NCI-H2081 treated with DMSO at 0.1 percent for 48 hours (cell line): ENCODE measurements around the gene INF2.
"Not testable (repeated sequence)": the region's sequence is repeated elsewhere in the genome, so short reads cannot be mapped to it uniquely, and the experiment has no call there.

Experiments used
- DNase-seq: peaks from one replicate; lab custom pipeline; 2025; lab: John Stamatoyannopoulos, UW

The INF2 gene

DNA sequence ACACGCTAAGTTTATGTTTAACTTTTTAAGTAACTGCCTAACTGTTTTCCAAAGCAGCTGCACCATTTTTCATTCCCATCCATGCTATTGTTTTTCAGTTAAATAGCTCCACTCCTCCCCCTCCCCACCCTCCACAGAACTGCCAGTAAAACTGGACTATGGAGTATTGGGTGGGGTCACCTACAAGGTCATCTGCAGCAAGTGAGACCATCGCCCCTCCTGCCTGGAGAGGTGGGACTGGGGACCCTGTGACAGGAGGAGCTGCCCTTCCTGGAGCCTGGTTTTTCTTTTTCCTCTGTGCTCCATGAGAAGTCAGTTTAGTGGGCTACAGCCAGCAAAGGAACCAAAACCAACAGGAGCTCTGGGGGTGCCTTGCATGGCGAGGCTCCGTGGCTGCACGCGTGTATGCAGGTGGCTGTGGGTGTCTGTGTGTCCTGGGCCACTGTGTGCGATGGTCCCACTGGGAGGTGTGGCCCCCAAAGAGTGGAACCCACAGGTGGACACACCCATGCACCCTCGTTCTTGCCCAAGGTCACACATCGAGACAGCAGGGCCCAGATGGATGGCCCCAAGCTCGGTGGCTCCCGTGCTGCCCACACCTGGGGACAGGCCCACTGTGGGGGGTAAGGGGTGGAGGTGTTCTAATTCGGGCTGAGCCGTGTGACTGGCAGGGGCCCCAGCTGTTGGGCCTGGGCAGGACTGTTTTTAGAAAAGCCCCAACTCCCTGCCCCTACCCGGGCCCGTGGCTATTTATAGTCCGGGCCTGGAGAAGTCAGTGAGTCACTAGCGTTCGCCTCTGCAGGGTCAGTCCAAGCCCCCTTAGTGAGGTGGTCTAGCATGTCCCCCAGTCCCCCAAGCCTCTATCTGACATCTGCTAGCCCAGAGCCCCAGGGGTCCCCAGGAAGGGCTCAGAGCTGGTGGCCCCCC is 32.4 kb downstream of the INF2 start:
- DNase-seq: no peak

DNA sequence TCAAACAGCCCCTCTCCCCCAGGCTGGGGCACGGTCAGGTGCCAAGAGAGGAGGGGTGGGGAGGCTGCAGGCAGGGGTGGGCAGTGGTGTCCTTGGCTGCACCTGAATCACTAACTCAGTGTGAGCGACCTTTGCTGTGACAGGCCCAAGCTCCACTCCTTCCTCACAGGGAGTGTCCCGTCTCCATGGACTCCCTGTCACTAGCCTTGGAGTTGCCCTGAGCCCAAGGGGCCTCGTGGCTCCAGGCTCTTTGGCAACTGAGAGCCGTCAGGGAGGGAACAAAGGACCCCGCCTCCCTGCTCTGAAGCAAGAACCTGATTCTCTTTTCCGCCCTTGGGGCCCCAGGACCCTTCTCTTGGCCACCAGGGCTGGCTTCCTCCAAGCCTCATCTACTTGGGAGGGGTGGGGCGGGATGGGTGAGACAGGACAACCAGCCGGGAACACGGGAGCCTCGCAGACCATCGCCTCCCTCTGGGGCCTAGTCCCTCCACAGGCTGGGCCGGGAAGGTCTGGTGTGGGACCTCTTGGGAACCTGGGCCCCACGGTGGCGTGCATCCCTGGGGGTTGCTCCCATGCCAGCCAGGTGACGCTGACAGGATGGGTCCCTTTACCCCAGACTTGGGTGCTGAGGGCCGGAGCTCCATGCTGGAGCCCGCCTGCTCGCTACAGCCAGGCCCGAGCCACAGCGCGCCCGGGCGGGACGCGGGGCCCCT is 33.7 kb downstream of the INF2 start:
- DNase-seq: no peak

DNA sequence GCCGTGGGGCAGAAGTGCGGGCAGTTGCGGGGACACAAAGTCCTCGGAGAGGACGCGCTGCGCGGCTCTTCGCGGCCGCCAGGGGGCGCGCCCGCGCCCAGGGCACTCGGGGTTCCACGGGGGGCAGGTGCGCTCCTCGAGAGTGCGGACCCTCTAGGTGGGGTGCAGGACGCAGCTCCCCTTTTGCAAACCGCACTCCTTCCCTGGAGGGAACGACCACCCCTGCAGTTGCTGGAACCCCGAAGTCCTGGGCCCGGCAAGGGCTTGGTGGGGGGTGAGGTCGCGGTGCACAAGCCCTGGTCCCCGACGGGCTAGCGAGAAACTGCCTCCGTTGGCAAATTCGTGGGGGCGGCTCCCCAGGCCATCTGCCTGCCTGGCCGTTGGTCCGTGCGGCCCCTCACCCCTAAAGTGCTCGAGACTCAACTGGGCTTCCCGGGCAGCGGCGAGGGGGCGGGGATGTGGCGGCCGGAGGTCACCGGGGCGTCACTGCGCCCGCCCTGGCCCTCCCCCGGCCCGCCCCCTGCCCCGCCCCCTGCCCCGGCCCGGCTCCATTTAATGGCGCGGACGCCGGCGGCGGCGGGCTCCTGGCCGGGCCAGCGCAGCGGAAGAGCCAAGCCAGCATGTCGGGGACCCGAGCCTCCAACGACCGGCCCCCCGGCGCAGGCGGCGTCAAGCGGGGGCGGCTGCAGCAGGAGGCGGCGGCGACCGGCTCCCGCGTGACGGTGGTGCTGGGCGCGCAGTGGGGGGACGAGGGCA is 34.4 kb downstream of the INF2 start, which contains the start of gene ADSS1:
ADSS1 (plus strand) TSS at position 579 of the 756 bp plus-strand sequence; CDS start at position 621, 42 bp downstream.
- DNase-seq: no peak

DNA sequence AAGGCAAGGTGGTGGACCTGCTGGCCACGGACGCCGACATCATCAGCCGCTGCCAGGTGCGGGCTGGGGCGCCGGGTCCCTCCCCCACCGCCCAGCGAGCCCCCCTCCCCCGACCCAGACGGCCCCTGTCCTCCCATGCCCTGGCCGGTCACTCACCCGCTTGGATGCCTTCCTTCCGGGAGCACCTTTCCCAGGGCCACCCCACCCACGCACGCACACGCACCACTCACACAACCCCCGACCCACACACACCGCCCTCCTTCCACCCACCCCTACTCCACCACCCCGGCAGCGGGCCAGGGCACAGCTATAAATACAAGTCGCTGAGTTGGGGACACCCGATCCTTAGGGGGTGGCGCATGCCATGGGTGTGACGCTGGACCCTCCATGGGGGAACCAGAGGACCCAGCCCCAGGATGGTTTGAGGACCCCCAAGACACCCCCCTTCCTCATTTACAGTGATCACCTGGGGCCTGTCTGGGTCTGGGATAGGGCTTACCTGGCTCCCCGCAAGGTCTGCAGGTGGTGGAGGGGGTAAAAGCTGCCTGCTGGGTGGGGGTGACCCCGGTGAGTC is 35.1 kb downstream of the INF2 start:
- DNase-seq: no peak

DNA sequence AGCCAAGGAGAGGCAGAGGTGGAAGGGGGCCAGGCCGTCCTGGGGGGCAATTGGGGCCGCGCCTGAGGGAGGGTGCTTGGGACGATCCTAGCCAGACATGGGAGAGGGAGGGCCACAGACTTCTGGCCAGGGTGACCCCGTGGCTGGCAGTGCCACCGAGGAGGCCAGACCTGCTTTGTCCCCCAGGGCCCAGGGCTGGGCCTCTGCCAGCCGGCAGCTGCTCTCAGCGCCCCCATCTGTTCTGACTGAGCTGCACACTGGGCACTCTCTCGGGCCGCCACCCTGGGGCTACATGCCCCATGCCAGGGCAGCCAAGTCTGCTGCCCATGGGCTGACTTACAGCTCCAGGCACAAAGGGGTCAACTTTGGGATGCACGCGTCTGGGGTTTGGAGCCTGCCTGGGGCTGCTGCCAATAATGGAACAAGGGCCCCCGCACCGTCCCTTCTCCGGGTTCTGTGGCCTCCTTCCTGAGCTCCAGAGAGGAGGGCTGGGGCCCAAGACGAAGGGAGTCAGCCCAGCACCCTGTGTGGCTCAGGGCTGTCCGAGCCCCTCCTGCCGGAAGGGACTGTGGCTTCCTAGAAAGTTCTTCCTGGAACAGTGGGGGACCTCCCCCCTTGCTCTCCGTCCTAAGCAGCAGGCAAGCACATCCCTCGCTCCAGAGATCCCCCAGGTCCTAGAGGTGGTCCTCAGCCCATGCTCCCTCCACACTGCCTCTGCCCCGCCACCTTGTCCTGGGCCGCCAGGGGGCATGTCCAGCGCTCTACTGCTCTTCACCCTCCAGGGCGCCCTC is 35.8 kb downstream of the INF2 start:
- no peak for DNase-seq

GRCh38 chr14:104725772-104726548 is 36.5 kb downstream of the INF2 start:
- no peak for DNase-seq

DNA sequence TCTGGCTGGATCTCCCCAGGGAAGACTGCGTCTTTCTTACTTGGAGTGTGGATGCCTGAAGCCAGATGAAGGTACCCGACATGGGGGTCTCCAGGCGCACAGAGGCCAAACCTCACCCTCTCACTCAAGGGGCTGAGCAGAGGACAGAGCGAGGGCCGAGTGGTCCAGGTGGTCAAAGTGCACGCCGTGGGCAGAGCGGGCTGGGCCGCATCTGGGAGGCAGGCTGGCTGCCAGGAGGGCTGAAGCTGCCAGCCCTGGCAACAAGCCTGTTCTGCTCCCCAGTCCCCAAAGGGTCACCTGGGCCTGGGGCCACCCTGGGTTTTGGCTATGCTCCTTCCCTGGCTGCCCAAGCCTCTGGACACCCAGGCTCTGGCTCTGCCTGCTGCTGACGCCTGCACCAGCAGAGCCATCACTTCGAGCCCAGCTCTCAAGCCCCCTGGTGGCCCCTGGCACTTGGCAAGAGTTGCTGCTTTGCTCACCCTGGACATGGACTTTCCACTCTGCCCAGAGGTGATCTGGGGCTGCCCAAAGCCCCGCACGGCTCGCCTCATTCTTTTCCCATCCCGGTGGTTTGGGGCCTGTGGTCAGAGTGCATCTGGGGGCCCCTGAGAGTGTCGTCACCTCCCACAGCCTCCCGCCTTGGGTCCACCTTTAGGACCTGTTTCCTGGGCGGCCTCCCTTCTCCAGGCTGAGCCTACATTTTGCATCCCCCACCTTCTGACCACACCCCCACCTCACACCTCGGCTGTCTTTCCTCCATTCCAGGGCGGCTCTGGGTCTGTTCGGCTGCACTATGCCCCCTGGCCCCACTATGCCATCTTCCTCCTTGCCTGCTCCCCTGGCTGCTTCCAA is 37.4 kb downstream of the INF2 start:
- DNase-seq: no peak

DNA sequence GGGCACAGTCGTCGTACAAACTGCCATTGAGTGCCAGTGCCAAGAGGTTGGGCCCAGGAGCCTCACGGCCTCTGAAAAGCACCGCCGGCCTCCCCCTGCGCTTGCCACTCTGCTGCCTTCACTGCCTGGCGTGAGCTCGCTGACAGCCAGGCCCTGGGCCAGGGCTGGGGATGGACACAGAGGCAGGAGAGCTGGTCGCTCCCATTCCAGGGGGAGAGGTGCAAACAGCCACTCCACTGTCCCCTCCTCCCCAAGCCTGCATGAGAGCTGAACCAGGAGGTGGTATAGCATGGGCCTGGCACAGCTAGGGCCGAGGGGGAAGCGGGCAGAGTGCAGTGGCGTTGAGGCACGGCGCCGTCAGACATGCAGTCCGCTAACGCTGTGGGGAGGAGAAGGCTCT is 39.2 kb downstream of the INF2 start:
- no peak for DNase-seq

GRCh38 chr14:104729176-104729834 is 39.9 kb downstream of the INF2 start:
- DNase-seq: not testable (repeated sequence)

- DNase-seq: no peak
These were observed 40.4 kb downstream of the INF2 start for GRCh38 chr14:104729835-104730181.

DNA sequence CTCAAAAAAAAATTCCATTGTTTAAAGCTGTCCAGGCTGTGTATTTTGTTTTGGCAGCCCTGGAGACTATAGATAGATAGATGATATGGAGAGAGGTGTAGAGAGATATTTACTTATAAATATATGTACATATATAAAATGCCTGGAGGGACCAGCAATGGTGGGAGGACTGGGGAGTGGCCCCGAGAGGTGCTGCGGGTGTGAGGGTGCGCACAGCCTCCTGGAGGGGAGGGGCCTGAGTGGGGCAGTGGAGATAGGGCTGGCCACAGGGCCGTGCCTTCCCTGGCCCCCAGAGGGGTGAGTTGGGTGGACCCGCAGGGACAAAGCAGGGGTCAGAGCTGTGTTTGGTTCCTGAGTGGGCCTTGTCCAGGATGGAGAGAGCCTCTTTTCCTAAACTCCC is 41.1 kb downstream of the INF2 start:
- no peak for DNase-seq

DNA sequence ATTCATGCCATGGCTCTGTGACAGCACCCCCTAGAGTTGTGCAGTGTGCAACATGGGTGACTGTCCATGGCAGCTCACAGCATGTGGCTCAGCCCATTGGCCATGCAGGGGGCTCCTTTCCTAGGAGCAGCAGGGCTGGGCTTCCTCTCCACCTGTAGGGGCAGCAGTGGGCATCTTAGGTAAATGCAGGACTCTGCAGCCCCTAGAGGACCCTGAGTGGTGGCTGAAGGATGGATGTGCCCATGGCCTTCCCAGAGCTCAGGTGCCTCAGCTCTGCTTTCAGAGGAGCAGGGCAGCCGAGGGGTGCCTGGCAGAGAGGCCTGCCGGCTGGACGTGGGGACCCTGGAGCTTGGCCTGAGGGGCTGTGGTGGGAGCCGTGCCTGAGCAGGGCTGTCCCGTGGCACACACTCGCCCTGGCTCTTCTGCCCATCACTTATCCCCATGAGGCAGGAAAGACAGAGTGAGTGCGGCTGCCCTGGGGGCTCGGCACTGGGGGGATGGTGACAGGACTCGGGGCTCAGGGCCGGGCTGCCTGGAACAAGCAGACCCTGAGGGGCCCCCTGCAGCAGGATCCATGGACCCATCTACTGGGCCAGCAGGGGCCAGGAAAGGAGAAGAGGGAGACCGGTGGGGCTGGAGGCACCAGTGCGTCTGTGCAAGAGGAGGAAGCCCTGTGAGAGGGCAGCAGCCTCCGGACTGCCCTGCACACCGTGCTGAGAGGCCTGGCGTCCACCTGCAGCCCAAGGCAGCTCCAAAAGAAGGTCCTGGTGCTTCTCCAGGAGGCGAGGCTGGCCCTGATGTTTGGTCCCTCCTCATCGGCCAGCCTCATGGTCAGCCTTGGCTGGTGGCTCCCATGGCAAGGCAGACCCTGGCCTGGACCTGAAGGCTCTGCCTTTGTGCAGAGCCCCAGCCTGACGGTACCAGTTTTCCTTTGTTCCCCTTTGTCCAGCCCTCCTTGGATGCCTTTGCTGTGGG is 42.2 kb downstream of the INF2 start:
- no peak for DNase-seq

GRCh38 chr14:104732355-104732804 is 43.0 kb downstream of the INF2 start:
- no peak for DNase-seq

DNA sequence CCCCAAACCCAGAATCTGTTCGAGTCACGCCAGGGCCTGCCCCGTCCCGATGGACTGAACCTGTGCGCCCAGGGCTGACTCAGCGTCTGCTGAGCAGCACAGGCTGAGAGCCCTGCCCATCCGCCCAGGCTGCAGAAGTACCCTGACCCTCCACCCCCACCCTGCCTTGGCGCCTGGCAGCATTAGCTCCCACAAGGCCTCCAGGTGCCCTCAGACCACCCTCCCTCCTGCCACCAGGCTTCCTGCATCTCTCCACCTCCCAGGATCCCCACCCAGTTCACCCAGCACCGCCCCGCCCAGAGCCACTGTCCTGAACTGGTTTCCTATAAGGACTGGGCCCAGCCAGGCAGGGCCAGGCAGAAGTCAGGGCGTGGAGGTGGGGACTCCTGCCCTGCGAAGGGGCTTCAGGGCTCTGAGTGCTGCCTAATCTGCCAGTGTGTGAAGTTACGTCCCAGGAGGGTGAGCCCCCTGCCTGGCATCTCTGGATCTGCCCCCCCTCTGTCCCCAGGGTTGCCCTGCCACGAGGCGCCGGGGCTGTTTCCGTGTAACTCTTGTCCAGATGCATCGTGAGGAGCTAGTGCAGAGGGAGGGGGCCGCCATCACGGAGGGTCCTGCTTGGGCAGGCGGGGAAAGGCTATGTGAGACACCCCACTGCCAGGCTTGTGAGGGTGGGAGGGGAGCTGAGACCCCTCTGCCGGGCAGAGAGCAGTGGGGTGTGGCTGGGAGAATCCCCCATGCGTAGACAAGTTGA is 43.7 kb downstream of the INF2 start:
- no peak for DNase-seq

DNA sequence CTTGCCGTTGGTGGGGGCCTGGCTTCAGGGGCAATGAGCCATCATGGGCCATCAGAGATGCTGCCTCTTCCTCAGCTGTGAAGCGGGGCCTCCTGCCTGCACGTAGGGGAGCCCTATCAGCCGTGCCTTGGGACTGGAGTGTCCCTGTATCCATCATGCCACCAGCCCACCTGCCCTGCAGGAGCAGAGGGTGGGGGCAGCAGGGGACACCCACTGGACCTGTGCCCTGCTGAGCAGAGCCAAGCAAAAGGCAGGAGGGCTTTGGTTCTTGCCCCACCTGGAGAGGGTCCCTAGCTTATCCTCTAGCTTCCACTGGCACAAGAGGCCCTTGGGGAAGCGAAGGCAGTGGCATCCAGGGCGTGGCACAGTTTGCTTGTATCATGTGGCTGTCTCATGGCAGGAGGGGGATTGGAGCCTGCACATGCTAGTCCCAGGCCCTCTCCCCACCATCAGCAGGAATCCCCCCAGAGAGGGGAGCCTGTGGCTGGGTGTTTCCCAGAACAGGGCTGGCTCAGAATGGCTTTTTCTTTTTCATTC is 44.7 kb downstream of the INF2 start:
- DNase-seq: no peak

GRCh38 chr14:104734601-104734990 is 45.2 kb downstream of the INF2 start:
- no peak for DNase-seq
